T-helper 1 cell (primary cell): ENCODE results near the gene CACNA2D2.
"Not testable (repeated sequence)": the region's sequence is repeated elsewhere in the genome, so short reads cannot be mapped to it uniquely, and the experiment has no call there.

Experiments used
- DNase-seq, 5 donors: peaks; one replicate each; pipeline ENCODE4 v3.0.0-alpha.2; 2012 to 2020

CACNA2D2 gene

GRCh38 chr3:50530001-50530970, 26.9 kb upstream of the CACNA2D2 start:
- no peak for DNase-seq

- peak in 3 of 5 donors; percentile 13 to 41 (median 20) for DNase-seq
These were observed 22.6 kb upstream of the CACNA2D2 start for GRCh38 chr3:50525987-50526386.

- DNase-seq, result no peak
These were observed 21.9 kb upstream of the CACNA2D2 start for GRCh38 chr3:50525191-50525910.

GRCh38 chr3:50524746-50525145, 21.3 kb upstream of the CACNA2D2 start:
- no peak for DNase-seq

- DNase-seq, result no peak
These were observed 19.9 kb upstream of the CACNA2D2 start for GRCh38 chr3:50523279-50523811.

GRCh38 chr3:50521572-50521971, 18.1 kb upstream of the CACNA2D2 start:
- no peak for DNase-seq

GRCh38 chr3:50520849-50521248, 17.4 kb upstream of the CACNA2D2 start:
- DNase-seq, result no peak

- DNase-seq, result peak; percentile 41 to 69 (median 61)
These were observed 16.1 kb upstream of the CACNA2D2 start for GRCh38 chr3:50519471-50520089.

GRCh38 chr3:50518436-50518835, 15.0 kb upstream of the CACNA2D2 start:
- no peak for DNase-seq

GRCh38 chr3:50517721-50518206, 14.3 kb upstream of the CACNA2D2 start:
- DNase-seq, result no peak

GRCh38 chr3:50516440-50516871, 13.0 kb upstream of the CACNA2D2 start:
- DNase-seq, result no peak

GRCh38 chr3:50515565-50516439, 12.4 kb upstream of the CACNA2D2 start:
- no peak for DNase-seq

GRCh38 chr3:50512908-50513307, 9.5 kb upstream of the CACNA2D2 start:
- DNase-seq, result not testable (repeated sequence)

- no peak for DNase-seq
These were observed 8.7 kb upstream of the CACNA2D2 start for GRCh38 chr3:50512131-50512530.

GRCh38 chr3:50510325-50510724, 6.9 kb upstream of the CACNA2D2 start:
- no peak for DNase-seq

- no peak for DNase-seq
These were observed 6.3 kb upstream of the CACNA2D2 start for GRCh38 chr3:50509715-50510114.

GRCh38 chr3:50508821-50509220, 5.4 kb upstream of the CACNA2D2 start:
- DNase-seq, result no peak

- DNase-seq, result no peak
These were observed 2.7 kb upstream of the CACNA2D2 start for GRCh38 chr3:50506169-50506568.

GRCh38 chr3:50504681-50505080, 1.2 kb upstream of the CACNA2D2 start:
- DNase-seq, result no peak

GRCh38 chr3:50502584-50503423, 630 bp downstream of the CACNA2D2 start:
- no peak for DNase-seq

GRCh38 chr3:50502225-50502583, 1.2 kb downstream of the CACNA2D2 start:
- DNase-seq, result no peak
